ENCODE data around the gene ZMIZ1. TPM values are rescaled to one million over a fixed set of nuclear protein-coding genes. Genes with fewer than 3 reads are reported as not detected.

ZMIZ1 gene
- total and polyA plus RNA-seq, 2 donors (not counting 1 experiment from before 2014, with no cell fraction given): 6.3 to 30.6 TPM

- H3K36me3 ChIP-seq (ENCODE audit: control insufficient read depth, insufficient read depth, low read length): peaks cover 18% of the 10 kb centered on the region
- no peaks in the 10 kb centered on the region for H3K9me3 ChIP-seq (ENCODE audit: control insufficient read depth, insufficient read depth, low read depth, low read length)
- no peak overlapping the region for H3K27ac ChIP-seq (ENCODE audit: insufficient read depth, low read length)
- DNase-seq (ENCODE audit: low read depth in 2 of 2): no peak
- H3K4me1 ChIP-seq (ENCODE audit: control insufficient read depth, extremely low read depth, insufficient read depth, low read length): peaks cover 29% of the 10 kb centered on the region
- H3K9ac ChIP-seq (ENCODE audit: insufficient read depth, low read length): no peak overlapping the region
- H3K27me3 ChIP-seq (ENCODE audit: control insufficient read depth, insufficient read depth, low read length): no peaks in the 10 kb centered on the region
- no peak overlapping the region for H3K4me3 ChIP-seq (replicated peaks in 1 of 4; ENCODE audit: control extremely low read depth in 1 of 4, insufficient read depth in 1 of 4, low read depth in 3 of 4, low read length in 4 of 4)
- no peak overlapping the region for H2AFZ ChIP-seq (ENCODE audit: low read length)
- TF ChIP-seq EZH2 (IDR thresholded peaks at IDR 0.05; ENCODE audit: low read length, missing control alignments): no peak
- TF ChIP-seq CTCF (conservative IDR thresholded peaks at IDR 0.05 in 1 of 2, IDR thresholded peaks at IDR 0.05 in 1 of 2; ENCODE audit: low read depth in 1 of 2, low read length in 2 of 2): no peak
- H3K79me2 ChIP-seq (ENCODE audit: control insufficient read depth, insufficient read depth, low read length): no peaks in the 10 kb centered on the region
- no peak overlapping the region for H3K4me2 ChIP-seq (ENCODE audit: extremely low read depth, insufficient read depth, low read length)
- no peaks in the 10 kb centered on the region for H4K20me1 ChIP-seq (ENCODE audit: control insufficient read depth, extremely low read depth, insufficient read depth, low read length)
Measured at GRCh38 chr10:79226391-79227245, 157.9 kb downstream of the ZMIZ1 start.

DNA sequence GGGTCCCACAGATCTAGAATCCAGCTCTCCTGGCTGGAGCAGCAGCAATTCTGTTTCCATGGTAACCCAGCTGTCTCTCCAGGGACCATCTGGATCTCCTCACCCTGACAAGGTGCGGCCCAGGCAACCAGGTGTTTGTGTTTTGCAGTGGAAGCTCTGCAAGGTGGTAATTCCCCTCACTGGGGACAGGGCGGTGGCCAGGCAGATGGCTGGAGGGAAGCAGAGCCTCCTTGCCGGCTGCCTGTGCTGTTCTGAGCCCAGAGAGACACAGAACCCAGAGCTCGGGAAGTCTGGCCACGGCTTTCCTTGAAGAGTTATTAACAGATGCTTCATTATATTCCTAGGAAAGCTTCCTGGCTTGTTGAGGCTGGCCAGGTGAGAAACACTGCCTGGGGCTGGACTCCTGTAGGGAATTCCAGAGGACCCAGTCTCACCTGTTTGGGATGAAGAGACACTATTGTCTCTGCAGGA is 160.3 kb downstream of the ZMIZ1 start:
- Histone ChIP-seq H3K27me3 (ENCODE audit: control insufficient read depth, insufficient read depth, low read length) (no peaks in the 10 kb centered on the region), H4K20me1 (ENCODE audit: control insufficient read depth, extremely low read depth, insufficient read depth, low read length) (peaks cover 2% of the 10 kb centered on the region), H3K4me3 (replicated peaks in 1 of 4; ENCODE audit: control extremely low read depth in 1 of 4, insufficient read depth in 1 of 4, low read depth in 3 of 4, low read length in 4 of 4) (no peak overlapping the region), H3K9me3 (ENCODE audit: control insufficient read depth, insufficient read depth, low read depth, low read length) (no peaks in the 10 kb centered on the region), H3K9ac (ENCODE audit: insufficient read depth, low read length) (no peak overlapping the region), H3K79me2 (ENCODE audit: control insufficient read depth, insufficient read depth, low read length) (no peaks in the 10 kb centered on the region), H2AFZ (ENCODE audit: low read length) (no peak overlapping the region), H3K27ac (ENCODE audit: insufficient read depth, low read length) (no peak overlapping the region), H3K4me1 (ENCODE audit: control insufficient read depth, extremely low read depth, insufficient read depth, low read length) (peaks cover 14% of the 10 kb centered on the region), H3K4me2 (ENCODE audit: extremely low read depth, insufficient read depth, low read length) (no peak overlapping the region), H3K36me3 (ENCODE audit: control insufficient read depth, insufficient read depth, low read length) (peaks cover 16% of the 10 kb centered on the region)
- TF ChIP-seq EZH2 (IDR thresholded peaks at IDR 0.05; ENCODE audit: low read length, missing control alignments) (no peak), CTCF (conservative IDR thresholded peaks at IDR 0.05 in 1 of 2, IDR thresholded peaks at IDR 0.05 in 1 of 2; ENCODE audit: low read depth in 1 of 2, low read length in 2 of 2) (no peak)
- DNase-seq (ENCODE audit: low read depth in 2 of 2): no peak

DNA sequence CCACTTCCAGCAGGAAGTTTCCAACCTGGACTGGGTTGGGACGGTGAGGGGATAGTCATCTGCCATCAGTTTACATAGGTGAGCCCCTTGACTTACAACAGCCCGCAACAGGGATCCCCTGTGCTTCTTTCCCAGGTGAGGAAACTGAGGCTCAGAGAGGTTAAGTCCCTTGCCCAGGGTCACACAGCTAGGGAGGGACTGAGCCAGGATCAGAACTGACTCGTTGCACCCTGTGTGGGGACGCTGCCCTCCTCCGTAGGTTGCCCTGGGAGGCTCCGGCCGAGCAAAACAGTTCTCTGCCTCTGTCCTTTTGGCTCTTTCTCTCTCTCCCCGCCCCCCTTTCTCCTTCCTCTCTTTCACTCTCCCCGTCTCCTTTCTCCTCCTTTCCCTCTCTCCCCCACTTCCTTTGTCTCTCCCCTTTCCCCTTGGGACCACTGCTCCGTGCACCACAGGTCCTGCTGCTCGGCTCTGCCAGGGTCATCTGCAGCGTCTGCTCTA is 161.1 kb downstream of the ZMIZ1 start:
- Histone ChIP-seq H3K27me3 (ENCODE audit: control insufficient read depth, insufficient read depth, low read length) (no peaks in the 10 kb centered on the region), H3K4me2 (ENCODE audit: extremely low read depth, insufficient read depth, low read length) (no peak overlapping the region), H3K4me1 (ENCODE audit: control insufficient read depth, extremely low read depth, insufficient read depth, low read length) (peaks cover 17% of the 10 kb centered on the region), H3K36me3 (ENCODE audit: control insufficient read depth, insufficient read depth, low read length) (peaks cover 12% of the 10 kb centered on the region), H3K4me3 (replicated peaks in 1 of 4; ENCODE audit: control extremely low read depth in 1 of 4, insufficient read depth in 1 of 4, low read depth in 3 of 4, low read length in 4 of 4) (no peak overlapping the region), H3K9ac (ENCODE audit: insufficient read depth, low read length) (no peak overlapping the region), H3K9me3 (ENCODE audit: control insufficient read depth, insufficient read depth, low read depth, low read length) (no peaks in the 10 kb centered on the region), H3K27ac (ENCODE audit: insufficient read depth, low read length) (no peak overlapping the region), H2AFZ (ENCODE audit: low read length) (no peak overlapping the region), H3K79me2 (ENCODE audit: control insufficient read depth, insufficient read depth, low read length) (no peaks in the 10 kb centered on the region), H4K20me1 (ENCODE audit: control insufficient read depth, extremely low read depth, insufficient read depth, low read length) (peaks cover 2% of the 10 kb centered on the region)
- no peak for TF ChIP-seq EZH2 (IDR thresholded peaks at IDR 0.05; ENCODE audit: low read length, missing control alignments)
- no peak for TF ChIP-seq CTCF (conservative IDR thresholded peaks at IDR 0.05 in 1 of 2, IDR thresholded peaks at IDR 0.05 in 1 of 2; ENCODE audit: low read depth in 1 of 2, low read length in 2 of 2)
- no peak for DNase-seq (ENCODE audit: low read depth in 2 of 2)

Measured in fibroblast of lung (primary cell).